ENCODE measurements around the gene IFRD1. TPM values are rescaled to one million over a fixed set of nuclear protein-coding genes. Genes with fewer than 3 reads are reported as not detected.

The IFRD1 gene
- total RNA-seq, 1 experiment from 2014 or later, result 67.8 TPM

GRCh38 chr7:112420236-112420861 lies 29.9 kb upstream of the IFRD1 start:
- Mint-ChIP-seq H3K27me3 (ENCODE audit: low read depth) (no peaks in the 10 kb centered on the region), H3K9me3 (peaks cover 11 to 13% of the 10 kb centered on the region in 2 experiments), H3K4me1 (peaks cover 40% of the 10 kb centered on the region in 2 experiments), H3K4me3 (no peak overlapping the region), H3K27ac (no peak overlapping the region), H3K36me3 (ENCODE audit: insufficient read depth in 1 of 3, low read depth in 3 of 3) (peaks cover 4 to 13% (median 7%) of the 10 kb centered on the region in 3 experiments; a peak in 5 of 7 replicates)
- Histone ChIP-seq H3K14ac (ENCODE audit: insufficient read depth, low read length) (no peak overlapping the region; the same call in 1 of the 2 replicates), H4K8ac (replicated peaks; ENCODE audit: insufficient read length, low read depth, low read length) (no peak overlapping the region), H2AK5ac (ENCODE audit: insufficient read length, low read length) (no peak overlapping the region), H3K56ac (ENCODE audit: insufficient read length, low read depth, low read length) (no peak overlapping the region), H4K91ac (ENCODE audit: insufficient read length, low read depth, low read length) (no peak overlapping the region), H2BK5ac (ENCODE audit: insufficient read length, low read length) (no peak overlapping the region), H3K27ac (ENCODE audit: insufficient read length, low read depth, low read length) (no peak overlapping the region), H3K9ac (ENCODE audit: extremely low read depth, insufficient read length, low read length) (no peak overlapping the region), H4K5ac (ENCODE audit: insufficient read length, low read depth, low read length) (no peak overlapping the region), H2AFZ (ENCODE audit: low read length) (no peak overlapping the region), H2BK20ac (ENCODE audit: low read depth, low read length, poor library complexity, severe bottlenecking) (no peak overlapping the region), H3K4me1 (ENCODE audit: insufficient read depth, low read length) (peaks cover 19% of the 10 kb centered on the region; the same call in 1 of the 2 replicates), H3K23ac (ENCODE audit: insufficient read length, low read depth, low read length) (no peak overlapping the region), H3K79me2 (ENCODE audit: insufficient read depth, low read length) (no peaks in the 10 kb centered on the region), H2BK120ac (ENCODE audit: low read depth, low read length, poor library complexity, severe bottlenecking) (no peak overlapping the region), H2BK15ac (ENCODE audit: low read depth, low read length) (no peak overlapping the region), H3K23me2 (ENCODE audit: insufficient read length, low read depth, low read length, poor library complexity, severe bottlenecking) (no peaks in the 10 kb centered on the region), H4K20me1 (ENCODE audit: control insufficient read depth, insufficient read depth, insufficient read length) (no peaks in the 10 kb centered on the region), H3T11ph (ENCODE audit: low read length) (no peak overlapping the region), H3K9me3 (ENCODE audit: control insufficient read depth, low read depth, low read length) (no peaks in the 10 kb centered on the region), H2BK12ac (ENCODE audit: insufficient read length, low read depth, low read length) (no peak overlapping the region), H3K27me3 (ENCODE audit: insufficient read depth, low read length) (no peaks in the 10 kb centered on the region), H3K4ac (ENCODE audit: low read depth, low read length) (no peak overlapping the region), H3K79me1 (ENCODE audit: insufficient read depth, low read depth, low read length, poor library complexity, severe bottlenecking) (no peaks in the 10 kb centered on the region), H3K18ac (ENCODE audit: insufficient read length, low read depth, low read length) (no peak overlapping the region), H3K4me2 (ENCODE audit: insufficient read depth, insufficient read length, low read length) (no peak overlapping the region)
- DNase-seq, result no peak
- TF ChIP-seq CTCF (conservative IDR thresholded peaks at IDR 0.05), result no peak
- WGBS (ENCODE audit: extremely low coverage, insufficient read length, low lambda C conversion rate), result no CpG with 5 or more reads among the region's 9 CpGs
